Liver (tissue), 3 donors: ENCODE results near the gene DISC1.

Experiments
- ATF3 ChIP-seq: IDR thresholded peaks from 2 replicates; pipeline ENCODE4 v1.6.1; 2016; ENCODE audit warnings: antibody characterized with exemption
- CTCF ChIP-seq: fragments of 150-350 bp; IDR thresholded peaks from 2 replicates; pipeline ENCODE4 v1.5.1; 2017; ENCODE audit warnings: improper control_type of control experiment, low read depth, low read length; ENCODE audit not compliant: missing input control
- EGR1 ChIP-seq, 2 donors: IDR thresholded peaks; 2 replicates each; pipeline ENCODE4 v1.6.1; 2016 to 2018; ENCODE audit warnings: antibody characterized with exemption in 2 of 2, low read depth in 2 of 2
- GABPA ChIP-seq, 2 donors: IDR thresholded peaks in 1 of 2; conservative IDR thresholded peaks in 1 of 2; 2 replicates each; pipeline ENCODE4 v1.6.1; 2016; ENCODE audit warnings: antibody characterized with exemption in 2 of 2, mild to moderate bottlenecking in 1 of 2, moderate library complexity in 1 of 2
- RAD21 ChIP-seq, 2 donors: IDR thresholded peaks; 2 replicates each; pipeline ENCODE4 v1.6.1; 2016; ENCODE audit warnings: antibody characterized with exemption in 2 of 2, mild to moderate bottlenecking in 2 of 2
- YY1 ChIP-seq: IDR thresholded peaks from 2 replicates; pipeline ENCODE4 v1.6.1; 2016; ENCODE audit warnings: antibody characterized with exemption, mild to moderate bottlenecking
- ZBTB33 ChIP-seq: IDR thresholded peaks from 2 replicates; pipeline ENCODE4 v1.6.1; 2016; ENCODE audit warnings: antibody characterized with exemption
- donor health status: healthy.
- donor health status: healthy.

GRCh38 chr1:231872461-231872910, 245.9 kb downstream of the DISC1 start:
- TF ChIP-seq CTCF (no peak), ATF3 (no peak), GABPA (IDR thresholded peaks at IDR 0.05 in 1 of 2, conservative IDR thresholded peaks at IDR 0.05 in 1 of 2) (no peak), YY1 (no peak), RAD21 (IDR thresholded peaks at IDR 0.05) (no peak), EGR1 (IDR thresholded peaks at IDR 0.05; ENCODE audit: low read depth in 2 of 2) (no peak), ZBTB33 (no peak)
